ENCODE results near the gene TPRKB.
"Not testable (repeated sequence)": the region's sequence is repeated elsewhere in the genome, so short reads cannot be mapped to it uniquely, and the experiment has no call there.

TPRKB gene

DNA sequence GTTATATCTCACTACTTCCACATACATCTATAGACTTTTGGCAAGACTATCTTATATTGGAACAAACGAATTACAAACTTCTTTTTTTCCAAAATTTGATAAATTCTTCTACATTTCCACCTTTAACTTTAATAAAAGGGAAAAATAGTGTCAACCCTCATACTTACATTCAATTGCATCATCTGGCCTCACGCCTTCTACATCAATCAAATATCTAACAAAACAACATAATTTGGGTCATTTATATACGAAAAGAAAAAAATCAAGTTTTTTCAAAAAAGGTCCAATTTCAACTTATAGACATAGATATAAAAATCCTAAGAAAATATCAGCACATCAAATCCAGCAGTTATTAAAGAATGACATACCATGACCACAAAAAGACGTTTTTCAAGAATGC, 29.8 kb upstream of the TPRKB start:
- Histone ChIP-seq H3K9ac (ENCODE audit: low read length) (no peak overlapping the region), H3K4me1 (ENCODE audit: control insufficient read depth, insufficient read depth, low read length) (no peaks in the 10 kb centered on the region), H3K9me3 (ENCODE audit: control insufficient read depth, insufficient read depth, low read depth, low read length) (no peaks in the 10 kb centered on the region), H3K27ac (ENCODE audit: low read depth, low read length) (no peak overlapping the region), H3K4me3 (ENCODE audit: low read depth, low read length) (no peak overlapping the region), H3K36me3 (ENCODE audit: control insufficient read depth, insufficient read depth, low read length) (peaks cover 64% of the 10 kb centered on the region), H3K27me3 (ENCODE audit: control insufficient read depth, insufficient read depth, low read length) (no peaks in the 10 kb centered on the region)

DNA sequence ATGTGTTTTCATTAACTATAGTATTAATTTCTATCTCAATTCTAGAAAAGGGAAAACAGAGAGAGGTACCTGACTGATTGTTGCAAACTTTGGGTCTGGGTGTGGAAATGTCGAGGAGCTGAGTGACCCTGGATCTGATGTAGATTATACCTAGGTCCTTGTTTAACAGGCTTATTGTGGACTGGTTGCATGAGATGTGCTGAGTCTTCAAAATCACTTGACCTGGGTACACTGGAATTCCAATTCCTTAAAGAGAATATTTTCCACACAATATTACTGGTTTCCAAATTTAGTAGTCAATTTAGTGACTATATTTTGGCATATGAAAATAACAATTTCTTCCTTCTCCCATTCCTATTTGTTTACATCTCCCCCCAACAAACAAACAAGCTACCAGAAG, 29.2 kb upstream of the TPRKB start:
- peaks cover 68% of the 10 kb centered on the region for H3K36me3 ChIP-seq (ENCODE audit: control insufficient read depth, insufficient read depth, low read length)
- H3K4me1 ChIP-seq (ENCODE audit: control insufficient read depth, insufficient read depth, low read length), result no peaks in the 10 kb centered on the region
- H3K27me3 ChIP-seq (ENCODE audit: control insufficient read depth, insufficient read depth, low read length), result no peaks in the 10 kb centered on the region
- no peaks in the 10 kb centered on the region for H3K9me3 ChIP-seq (ENCODE audit: control insufficient read depth, insufficient read depth, low read depth, low read length)
- no peak overlapping the region for H3K27ac ChIP-seq (ENCODE audit: low read depth, low read length)
- H3K9ac ChIP-seq (ENCODE audit: low read length), result no peak overlapping the region
- no peak overlapping the region for H3K4me3 ChIP-seq (ENCODE audit: low read depth, low read length)

- Histone ChIP-seq H3K4me3 (ENCODE audit: low read depth, low read length) (no peak overlapping the region), H3K36me3 (ENCODE audit: control insufficient read depth, insufficient read depth, low read length) (peaks cover 77% of the 10 kb centered on the region), H3K27me3 (ENCODE audit: control insufficient read depth, insufficient read depth, low read length) (no peaks in the 10 kb centered on the region), H3K27ac (ENCODE audit: low read depth, low read length) (no peak overlapping the region), H3K9me3 (ENCODE audit: control insufficient read depth, insufficient read depth, low read depth, low read length) (no peaks in the 10 kb centered on the region), H3K9ac (ENCODE audit: low read length) (no peak overlapping the region), H3K4me1 (ENCODE audit: control insufficient read depth, insufficient read depth, low read length) (no peaks in the 10 kb centered on the region)
Observed at GRCh38 chr2:73764945-73765344, 27.8 kb upstream of the TPRKB start.

- no peaks in the 10 kb centered on the region for H3K4me1 ChIP-seq (ENCODE audit: control insufficient read depth, insufficient read depth, low read length)
- H3K9ac ChIP-seq (ENCODE audit: low read length), result no peak overlapping the region
- no peaks in the 10 kb centered on the region for H3K9me3 ChIP-seq (ENCODE audit: control insufficient read depth, insufficient read depth, low read depth, low read length)
- H3K4me3 ChIP-seq (ENCODE audit: low read depth, low read length), result no peak overlapping the region
- no peaks in the 10 kb centered on the region for H3K27me3 ChIP-seq (ENCODE audit: control insufficient read depth, insufficient read depth, low read length)
- peaks cover 70% of the 10 kb centered on the region for H3K36me3 ChIP-seq (ENCODE audit: control insufficient read depth, insufficient read depth, low read length)
- H3K27ac ChIP-seq (ENCODE audit: low read depth, low read length), result no peak overlapping the region
Observed at GRCh38 chr2:73762571-73762970, 25.4 kb upstream of the TPRKB start.

DNA sequence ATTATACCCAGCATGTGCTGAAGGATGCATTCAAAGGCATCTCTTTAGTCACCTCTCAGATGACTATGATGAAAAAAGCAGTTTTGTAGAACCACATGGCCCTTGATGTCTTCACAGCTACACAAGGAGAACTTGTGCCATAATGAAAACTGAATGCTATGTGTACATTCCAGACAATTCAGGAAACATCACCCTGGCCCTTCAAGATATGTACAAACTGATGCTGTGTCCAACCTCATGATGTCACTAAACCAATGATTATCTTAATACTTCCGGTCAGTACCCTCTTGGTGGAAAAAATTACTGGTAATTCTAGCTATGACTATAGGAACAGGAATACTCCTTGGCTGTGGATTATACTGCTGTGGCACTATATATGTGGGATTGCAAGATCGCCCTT, 22.8 kb upstream of the TPRKB start:
- no peak overlapping the region for H3K27ac ChIP-seq (ENCODE audit: low read depth, low read length)
- H3K9ac ChIP-seq (ENCODE audit: low read length), result no peak overlapping the region
- H3K4me3 ChIP-seq (ENCODE audit: low read depth, low read length), result no peak overlapping the region
- no peaks in the 10 kb centered on the region for H3K4me1 ChIP-seq (ENCODE audit: control insufficient read depth, insufficient read depth, low read length)
- no peaks in the 10 kb centered on the region for H3K27me3 ChIP-seq (ENCODE audit: control insufficient read depth, insufficient read depth, low read length)
- H3K36me3 ChIP-seq (ENCODE audit: control insufficient read depth, insufficient read depth, low read length), result peaks cover 65% of the 10 kb centered on the region
- H3K9me3 ChIP-seq (ENCODE audit: control insufficient read depth, insufficient read depth, low read depth, low read length), result no peaks in the 10 kb centered on the region

GRCh38 chr2:73759285-73759764, 22.2 kb upstream of the TPRKB start:
- no peak overlapping the region for H3K4me3 ChIP-seq (ENCODE audit: low read depth, low read length)
- peaks cover 60% of the 10 kb centered on the region for H3K36me3 ChIP-seq (ENCODE audit: control insufficient read depth, insufficient read depth, low read length)
- H3K27me3 ChIP-seq (ENCODE audit: control insufficient read depth, insufficient read depth, low read length), result no peaks in the 10 kb centered on the region
- H3K4me1 ChIP-seq (ENCODE audit: control insufficient read depth, insufficient read depth, low read length), result no peaks in the 10 kb centered on the region
- H3K9ac ChIP-seq (ENCODE audit: low read length), result no peak overlapping the region
- H3K27ac ChIP-seq (ENCODE audit: low read depth, low read length), result no peak overlapping the region
- H3K9me3 ChIP-seq (ENCODE audit: control insufficient read depth, insufficient read depth, low read depth, low read length), result no peaks in the 10 kb centered on the region

DNA sequence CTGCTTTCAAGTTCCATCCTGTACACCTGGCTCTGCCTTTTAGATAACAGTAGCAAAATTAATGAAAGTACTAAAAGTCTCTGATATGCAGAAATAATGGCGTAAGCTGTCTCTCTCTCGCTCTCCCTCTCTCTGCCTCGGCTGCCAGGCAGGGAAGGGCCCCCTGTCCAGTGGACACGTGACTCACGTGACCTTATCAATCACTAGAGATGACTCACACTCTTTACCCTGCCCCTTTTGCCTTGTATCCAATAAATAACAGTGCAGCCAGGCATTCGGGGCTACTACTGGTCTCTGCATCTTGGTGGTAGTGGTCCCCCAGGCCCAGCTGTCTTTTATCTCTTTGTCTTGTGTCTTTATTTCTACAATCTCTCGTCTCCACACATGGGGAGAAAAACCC, 17.2 kb upstream of the TPRKB start:
- not testable (repeated sequence) for H3K9me3 ChIP-seq (ENCODE audit: control insufficient read depth, insufficient read depth, low read depth, low read length); H3K4me1 ChIP-seq (ENCODE audit: control insufficient read depth, insufficient read depth, low read length); H3K27ac ChIP-seq (ENCODE audit: low read depth, low read length); H3K4me3 ChIP-seq (ENCODE audit: low read depth, low read length); H3K9ac ChIP-seq (ENCODE audit: low read length); H3K27me3 ChIP-seq (ENCODE audit: control insufficient read depth, insufficient read depth, low read length)
- peaks cover 45% of the 10 kb centered on the region for H3K36me3 ChIP-seq (ENCODE audit: control insufficient read depth, insufficient read depth, low read length)

DNA sequence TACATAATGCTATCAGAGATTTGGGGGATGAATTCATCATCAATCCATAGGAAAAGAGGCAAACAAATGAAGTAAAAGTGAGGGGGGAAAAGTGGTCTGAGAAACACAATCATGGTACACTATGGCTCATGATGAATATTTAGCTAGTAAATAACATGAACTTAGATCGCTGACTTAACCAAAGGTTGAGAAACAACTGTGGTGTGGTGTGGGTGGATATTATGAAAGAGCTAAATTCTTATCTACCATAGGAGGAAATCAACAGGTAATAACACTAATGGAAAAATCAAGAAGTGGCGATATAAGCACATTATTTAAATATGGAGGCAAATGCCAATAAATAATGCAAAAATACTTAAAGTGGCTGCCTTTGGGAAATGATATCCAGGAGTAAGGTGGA, 12.2 kb upstream of the TPRKB start:
- Histone ChIP-seq H3K9me3 (ENCODE audit: control insufficient read depth, insufficient read depth, low read depth, low read length) (no peaks in the 10 kb centered on the region), H3K36me3 (ENCODE audit: control insufficient read depth, insufficient read depth, low read length) (peaks cover 29% of the 10 kb centered on the region), H3K9ac (ENCODE audit: low read length) (no peak overlapping the region), H3K27me3 (ENCODE audit: control insufficient read depth, insufficient read depth, low read length) (no peaks in the 10 kb centered on the region), H3K27ac (ENCODE audit: low read depth, low read length) (no peak overlapping the region), H3K4me1 (ENCODE audit: control insufficient read depth, insufficient read depth, low read length) (no peaks in the 10 kb centered on the region), H3K4me3 (ENCODE audit: low read depth, low read length) (no peak overlapping the region)

GRCh38 chr2:73746877-73747208, 9.7 kb upstream of the TPRKB start:
- Histone ChIP-seq H3K9me3 (ENCODE audit: control insufficient read depth, insufficient read depth, low read depth, low read length) (no peaks in the 10 kb centered on the region), H3K27me3 (ENCODE audit: control insufficient read depth, insufficient read depth, low read length) (no peaks in the 10 kb centered on the region), H3K36me3 (ENCODE audit: control insufficient read depth, insufficient read depth, low read length) (peaks cover 17% of the 10 kb centered on the region), H3K9ac (ENCODE audit: low read length) (no peak overlapping the region), H3K4me3 (ENCODE audit: low read depth, low read length) (no peak overlapping the region), H3K4me1 (ENCODE audit: control insufficient read depth, insufficient read depth, low read length) (no peaks in the 10 kb centered on the region), H3K27ac (ENCODE audit: low read depth, low read length) (no peak overlapping the region)

DNA sequence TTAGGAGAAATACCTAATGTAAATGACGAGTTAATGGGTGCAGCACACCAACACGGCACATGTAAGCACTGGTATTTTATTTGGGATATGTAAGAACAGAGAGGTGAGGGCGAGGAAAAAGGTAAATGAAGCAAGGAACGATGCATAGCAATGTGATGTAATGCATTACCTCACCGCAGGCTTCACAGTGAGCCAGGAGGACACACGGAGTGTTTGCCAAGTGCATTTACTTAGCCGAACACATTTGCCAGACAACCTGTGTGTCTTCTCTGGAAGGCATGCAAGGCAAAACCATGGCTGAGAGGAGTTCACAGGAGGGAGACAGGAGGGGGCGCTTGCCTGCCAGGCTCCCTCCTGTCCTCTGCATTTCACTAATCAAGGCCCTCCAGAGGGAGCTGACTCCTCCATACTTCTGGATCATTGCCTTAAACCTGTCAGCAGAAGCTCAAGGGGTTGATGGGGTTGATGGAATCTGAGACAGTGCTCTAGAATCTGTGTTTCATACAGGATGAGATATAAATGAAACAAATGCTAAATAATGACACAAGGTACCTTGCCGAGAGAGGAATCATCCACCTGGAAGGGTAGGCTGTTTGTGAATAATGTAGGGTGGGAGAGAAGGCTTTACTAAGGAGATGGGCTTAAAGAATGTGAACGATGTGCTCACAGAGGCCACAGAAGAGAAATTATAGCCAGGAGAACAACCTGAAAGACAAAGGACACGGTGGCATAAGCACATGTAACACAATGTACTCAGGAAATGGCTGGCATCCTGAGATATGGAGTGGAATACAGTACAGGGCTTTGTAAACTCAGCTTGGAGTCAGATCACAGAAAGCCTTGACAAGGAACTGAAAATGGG, 9.1 kb upstream of the TPRKB start:
- Histone ChIP-seq H3K4me3 (ENCODE audit: low read depth, low read length) (no peak overlapping the region), H3K9ac (ENCODE audit: low read length) (no peak overlapping the region), H3K27ac (ENCODE audit: low read depth, low read length) (no peak overlapping the region), H3K9me3 (ENCODE audit: control insufficient read depth, insufficient read depth, low read depth, low read length) (no peaks in the 10 kb centered on the region), H3K36me3 (ENCODE audit: control insufficient read depth, insufficient read depth, low read length) (peaks cover 17% of the 10 kb centered on the region), H3K4me1 (ENCODE audit: control insufficient read depth, insufficient read depth, low read length) (no peaks in the 10 kb centered on the region), H3K27me3 (ENCODE audit: control insufficient read depth, insufficient read depth, low read length) (peaks cover 2% of the 10 kb centered on the region; the same call in 1 of the 2 replicates)

DNA sequence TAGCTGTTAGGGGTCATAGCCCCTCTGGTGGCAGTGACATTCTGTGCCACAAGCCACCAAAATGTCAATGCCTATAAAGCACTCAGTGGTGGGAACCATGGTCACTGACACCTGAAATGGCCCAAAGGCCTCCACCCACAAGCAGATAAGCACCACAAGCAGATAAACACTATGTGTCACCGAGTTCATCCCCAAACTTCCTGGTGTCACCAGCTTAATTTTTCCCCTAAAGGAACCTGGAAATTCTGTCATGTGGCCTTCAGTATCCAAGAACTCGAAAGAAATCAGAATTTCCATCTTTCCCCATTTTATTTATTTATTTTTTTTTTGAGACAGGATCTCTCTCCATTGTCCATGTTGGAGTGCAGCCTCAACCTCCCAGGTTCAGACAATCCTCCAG, 3.6 kb upstream of the TPRKB start:
- Histone ChIP-seq H3K27me3 (ENCODE audit: control insufficient read depth, insufficient read depth, low read length) (peaks cover 23% of the 10 kb centered on the region), H3K4me3 (ENCODE audit: low read depth, low read length) (no peak overlapping the region), H3K4me1 (ENCODE audit: control insufficient read depth, insufficient read depth, low read length) (no peaks in the 10 kb centered on the region), H3K36me3 (ENCODE audit: control insufficient read depth, insufficient read depth, low read length) (no peaks in the 10 kb centered on the region), H3K9me3 (ENCODE audit: control insufficient read depth, insufficient read depth, low read depth, low read length) (no peaks in the 10 kb centered on the region; the same call in 1 of the 2 replicates), H3K9ac (ENCODE audit: low read length) (no peak overlapping the region), H3K27ac (ENCODE audit: low read depth, low read length) (no peak overlapping the region)
